Nephron (organoid): ENCODE data around the gene SGK1.
A peak's percentile ranks its signal among the peaks of the same experiment; 100 is the strongest.

Experiments
- H3K27ac Mint-ChIP-seq, 3 experiments: 2 replicates each; pipeline ENCODE4 v1.8.0; 2020; ENCODE audit warnings: mixed read lengths in 3 of 3, mild to moderate bottlenecking in 2 of 3, moderate library complexity in 1 of 3
- H3K27me3 Mint-ChIP-seq: 2 replicates; pipeline ENCODE4 v1.8.0; 2021; ENCODE audit warnings: low read depth, mild to moderate bottlenecking, moderate library complexity, mixed read lengths
- H3K36me3 Mint-ChIP-seq: 2 replicates; pipeline ENCODE4 v1.8.0; 2020; ENCODE audit warnings: low read depth, mixed read lengths
- H3K4me1 Mint-ChIP-seq: 2 replicates; pipeline ENCODE4 v1.8.0; 2020; ENCODE audit warnings: mixed read lengths
- H3K4me3 Mint-ChIP-seq, 3 experiments: 2 replicates each; pipeline ENCODE4 v1.8.0; 2020; ENCODE audit warnings: mild to moderate bottlenecking in 3 of 3, mixed read lengths in 3 of 3, moderate library complexity in 2 of 3
- H3K9me3 Mint-ChIP-seq: 2 replicates; pipeline ENCODE4 v1.8.0; 2020; ENCODE audit warnings: mixed read lengths
- CTCF ChIP-seq, 3 experiments: fragments of 200-600 bp; sonication (generic); IDR thresholded peaks; one replicate each; pipeline ENCODE4 v1.5.0; 2021; ENCODE audit warnings: antibody characterized with exemption in 3 of 3; ENCODE audit not compliant: unreplicated experiment in 3 of 3

The SGK1 gene

GRCh38 chr6:134357022-134357487 is 39.1 kb upstream of the SGK1 start:
- Mint-ChIP-seq H3K4me1 (peaks cover 11% of the 10 kb centered on the region), H3K27ac (no peak overlapping the region), H3K9me3 (peaks cover 9% of the 10 kb centered on the region), H3K4me3 (no peak overlapping the region), H3K36me3 (no peaks in the 10 kb centered on the region), H3K27me3 (peaks cover 5% of the 10 kb centered on the region)
- no peak for TF ChIP-seq CTCF (IDR thresholded peaks at IDR 0.05; ENCODE audit: unreplicated experiment in 3 of 3)

GRCh38 chr6:134356405-134356804 is 38.5 kb upstream of the SGK1 start:
- H3K27me3 Mint-ChIP-seq: peaks cover 5% of the 10 kb centered on the region
- no peak overlapping the region for H3K4me3 Mint-ChIP-seq
- no peak overlapping the region for H3K27ac Mint-ChIP-seq
- peaks cover 9% of the 10 kb centered on the region for H3K9me3 Mint-ChIP-seq
- no peak for TF ChIP-seq CTCF (IDR thresholded peaks at IDR 0.05; ENCODE audit: unreplicated experiment in 3 of 3)
- H3K4me1 Mint-ChIP-seq: peaks cover 17% of the 10 kb centered on the region
- H3K36me3 Mint-ChIP-seq: no peaks in the 10 kb centered on the region

- peaks cover 5% of the 10 kb centered on the region for H3K27me3 Mint-ChIP-seq
- peaks cover 18% of the 10 kb centered on the region for H3K4me1 Mint-ChIP-seq
- no peak overlapping the region for H3K27ac Mint-ChIP-seq
- H3K9me3 Mint-ChIP-seq: peaks cover 9% of the 10 kb centered on the region
- H3K36me3 Mint-ChIP-seq: no peaks in the 10 kb centered on the region
- no peak for TF ChIP-seq CTCF (IDR thresholded peaks at IDR 0.05; ENCODE audit: unreplicated experiment in 3 of 3)
- H3K4me3 Mint-ChIP-seq: no peak overlapping the region
Measured at GRCh38 chr6:134352786-134353480, 35.0 kb upstream of the SGK1 start.

- Mint-ChIP-seq H3K4me3 (no peak overlapping the region), H3K36me3 (no peaks in the 10 kb centered on the region), H3K27me3 (peaks cover 5% of the 10 kb centered on the region), H3K4me1 (peaks cover 18% of the 10 kb centered on the region), H3K27ac (peak overlapping the region in 2 of 3 experiments; percentile 13 to 57), H3K9me3 (peaks cover 9% of the 10 kb centered on the region)
- TF ChIP-seq CTCF (IDR thresholded peaks at IDR 0.05; ENCODE audit: unreplicated experiment in 3 of 3): no peak
Measured at GRCh38 chr6:134351615-134352474, 33.9 kb upstream of the SGK1 start.

- H3K4me1 Mint-ChIP-seq: peaks cover 24% of the 10 kb centered on the region
- H3K36me3 Mint-ChIP-seq: no peaks in the 10 kb centered on the region
- H3K27me3 Mint-ChIP-seq: no peaks in the 10 kb centered on the region
- TF ChIP-seq CTCF (IDR thresholded peaks at IDR 0.05; ENCODE audit: unreplicated experiment in 3 of 3): no peak
- no peak overlapping the region for H3K27ac Mint-ChIP-seq
- H3K4me3 Mint-ChIP-seq: no peak overlapping the region
- H3K9me3 Mint-ChIP-seq: peaks cover under 1% of the 10 kb centered on the region
Measured at GRCh38 chr6:134347885-134348805, 30.2 kb upstream of the SGK1 start.
